ENCODE measurements around the gene AHSG.

GRCh38 chr3:186600896-186601295 lies 12.0 kb upstream of the AHSG start:
- no peak for TF ChIP-seq POLR2A (IDR thresholded peaks at IDR 0.05)
- no peak for TF ChIP-seq CTCF (IDR thresholded peaks at IDR 0.05)
